Measurements from ENCODE around the gene CBLL1. TPM values are rescaled to one million over a fixed set of nuclear protein-coding genes. Genes with fewer than 3 reads are reported as not detected.
A peak's percentile ranks its signal among the peaks of the same experiment; 100 is the strongest.

The CBLL1 gene
- total and polyA plus RNA-seq, 8 donors: 3.5 to 15.3 (median 10.5) TPM

- Histone ChIP-seq H3K27ac (no peak overlapping the region), H3K4me3 (no peak overlapping the region), H3K4me1 (no peaks in the 10 kb centered on the region), H3K27me3 (no peaks in the 10 kb centered on the region), H3K9me3 (no peaks in the 10 kb centered on the region), H3K36me3 (no peaks in the 10 kb centered on the region)
- 73 to 82% methylated on average over 3 of the region's 3 CpGs for WGBS, 2 donors
- ATAC-seq (no peak), FAIRE-seq (no peak), DNase-seq (no peak)
- intact Hi-C loops (cut with DNase I): no loop called here
- TF ChIP-seq, protein P1, sequence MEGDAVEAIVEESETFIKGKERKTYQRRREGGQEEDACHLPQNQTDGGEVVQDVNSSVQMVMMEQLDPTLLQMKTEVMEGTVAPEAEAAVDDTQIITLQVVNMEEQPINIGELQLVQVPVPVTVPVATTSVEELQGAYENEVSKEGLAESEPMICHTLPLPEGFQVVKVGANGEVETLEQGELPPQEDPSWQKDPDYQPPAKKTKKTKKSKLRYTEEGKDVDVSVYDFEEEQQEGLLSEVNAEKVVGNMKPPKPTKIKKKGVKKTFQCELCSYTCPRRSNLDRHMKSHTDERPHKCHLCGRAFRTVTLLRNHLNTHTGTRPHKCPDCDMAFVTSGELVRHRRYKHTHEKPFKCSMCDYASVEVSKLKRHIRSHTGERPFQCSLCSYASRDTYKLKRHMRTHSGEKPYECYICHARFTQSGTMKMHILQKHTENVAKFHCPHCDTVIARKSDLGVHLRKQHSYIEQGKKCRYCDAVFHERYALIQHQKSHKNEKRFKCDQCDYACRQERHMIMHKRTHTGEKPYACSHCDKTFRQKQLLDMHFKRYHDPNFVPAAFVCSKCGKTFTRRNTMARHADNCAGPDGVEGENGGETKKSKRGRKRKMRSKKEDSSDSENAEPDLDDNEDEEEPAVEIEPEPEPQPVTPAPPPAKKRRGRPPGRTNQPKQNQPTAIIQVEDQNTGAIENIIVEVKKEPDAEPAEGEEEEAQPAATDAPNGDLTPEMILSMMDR (IDR thresholded peaks at IDR 0.05): no peak
Observed at GRCh38 chr7:107788662-107789061, 44.7 kb downstream of the CBLL1 start.

- WGBS, 2 donors: 85 to 91% methylated on average over 6 of the region's 6 CpGs
- intact Hi-C loops (cut with DNase I): no loop called here
Observed at GRCh38 chr7:107789647-107790046, 45.7 kb downstream of the CBLL1 start.

DNA sequence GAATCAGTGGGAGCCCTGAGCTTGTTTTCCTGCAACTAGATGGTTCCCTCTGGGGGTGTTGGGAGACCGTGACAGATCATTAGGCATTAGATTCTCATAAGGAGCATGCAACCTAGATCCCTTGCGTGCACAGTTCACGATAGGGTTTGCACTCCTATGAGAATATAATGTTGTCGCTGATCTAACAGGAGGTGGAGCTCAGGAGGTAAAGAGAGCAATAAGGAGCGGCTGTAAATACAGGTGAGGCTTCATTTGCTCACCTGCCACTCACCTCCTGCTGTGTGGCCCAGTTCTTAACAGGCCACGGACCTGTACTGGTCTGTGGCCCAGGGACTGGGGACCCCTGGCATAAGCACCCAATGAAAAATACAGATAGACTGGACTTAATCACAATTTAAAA is 48.4 kb downstream of the CBLL1 start:
- no peak overlapping the region for H3K4me3 ChIP-seq
- DNase-seq (no peak), FAIRE-seq (no peak), ATAC-seq (no peak)
- H3K27me3 ChIP-seq: no peaks in the 10 kb centered on the region
- no peaks in the 10 kb centered on the region for H3K4me1 ChIP-seq
- H3K36me3 ChIP-seq: no peaks in the 10 kb centered on the region
- H3K9me3 ChIP-seq: no peaks in the 10 kb centered on the region
- no peak overlapping the region for H3K27ac ChIP-seq
- WGBS, 2 donors: 85 to 91% methylated on average over 6 of the region's 6 CpGs
- TF ChIP-seq, protein P1 (IDR thresholded peaks at IDR 0.05): no peak
- intact Hi-C loops (cut with DNase I): no loop called here

More at GRCh38 chr7:107789647-107790046, 45.7 kb downstream of the CBLL1 start:
- no peak for FAIRE-seq
- ATAC-seq: no peak
- no peak for DNase-seq
- TF ChIP-seq, protein P1 (IDR thresholded peaks at IDR 0.05): no peak
- Histone ChIP-seq H3K36me3 (no peaks in the 10 kb centered on the region), H3K27me3 (no peaks in the 10 kb centered on the region), H3K4me3 (no peak overlapping the region), H3K9me3 (no peaks in the 10 kb centered on the region), H3K4me1 (no peaks in the 10 kb centered on the region), H3K27ac (no peak overlapping the region)

DNA sequence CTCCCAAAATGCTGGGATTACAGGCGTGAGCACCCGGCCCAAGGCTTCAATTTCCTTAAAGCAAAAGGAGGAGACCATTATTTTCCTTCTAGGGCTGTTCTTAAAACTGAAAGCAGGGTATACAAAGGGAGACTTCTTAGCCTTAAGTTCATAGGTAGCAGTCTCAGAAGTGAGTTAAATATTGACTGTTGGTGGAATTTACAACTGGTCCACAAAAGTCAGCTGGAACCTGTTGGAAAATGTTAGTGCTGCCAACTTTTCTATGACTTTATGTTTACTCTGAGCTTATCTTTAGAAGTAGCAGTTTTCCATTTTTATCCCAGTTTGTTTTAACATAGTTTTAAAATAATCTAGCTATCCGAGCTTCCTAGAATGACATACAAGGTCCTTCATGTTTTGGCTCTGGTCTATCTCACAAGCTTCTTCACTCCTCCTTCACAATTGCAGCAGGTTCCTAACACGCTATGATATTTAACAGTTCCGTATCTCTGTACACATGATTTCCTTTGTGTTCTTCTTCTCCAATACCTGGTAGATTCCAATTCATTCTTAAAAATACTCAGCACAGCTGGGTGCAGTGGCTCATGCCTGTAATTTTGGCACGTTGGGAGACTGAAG is 55.8 kb downstream of the CBLL1 start:
- H3K9me3 ChIP-seq: no peaks in the 10 kb centered on the region
- DNase-seq (peak in 2 of 6 donors; percentile 13 to 30), ATAC-seq (peak; percentile 95 to 98 (median 97)), FAIRE-seq (peak; percentile 94)
- H3K27me3 ChIP-seq: no peaks in the 10 kb centered on the region
- peaks cover 3 to 15% (median 6%) of the 10 kb centered on the region in 3 donors for H3K4me1 ChIP-seq
- H3K36me3 ChIP-seq: no peaks in the 10 kb centered on the region
- H3K4me3 ChIP-seq: no peak overlapping the region
- H3K27ac ChIP-seq: peak overlapping the region in 2 of 4 donors; percentile 6 to 63
- TF ChIP-seq, protein P1 (IDR thresholded peaks at IDR 0.05): no peak
- intact Hi-C loops (cut with DNase I): no loop called here
- 17 to 20% methylated on average over 6 of the region's 6 CpGs for WGBS, 2 donors

DNA sequence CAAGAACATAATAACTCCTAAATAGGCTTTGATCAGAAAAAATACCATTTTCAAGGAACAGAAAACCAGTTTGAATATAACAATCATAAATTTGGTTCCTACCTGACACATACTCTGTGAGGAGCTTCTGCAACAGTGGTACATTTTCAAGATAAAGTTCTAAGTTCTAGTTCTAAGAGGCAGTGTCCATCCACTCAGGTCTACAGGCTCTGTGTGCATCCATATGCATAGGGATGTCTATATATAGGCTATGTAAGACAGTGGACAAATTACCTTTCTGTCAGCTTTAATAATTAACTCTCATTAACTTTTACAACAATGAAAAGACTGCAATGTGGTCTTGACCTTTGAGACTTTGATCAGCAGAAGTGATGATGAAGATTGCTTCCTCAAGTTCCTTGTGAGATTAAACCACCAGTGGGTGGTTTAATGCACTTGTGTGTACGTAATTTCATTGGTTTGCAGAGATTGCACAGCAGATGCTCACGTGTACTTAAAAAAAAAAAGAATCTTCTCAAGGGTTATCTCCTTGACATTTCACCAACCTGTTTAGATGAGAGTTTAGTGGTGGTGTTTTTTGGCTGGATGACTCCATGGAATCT is 59.2 kb downstream of the CBLL1 start, which contains the start of gene SLC26A3:
Gene SLC26A3, minus strand, starts transcription at position 215 of the 602 bp plus-strand sequence. CDS start 8,714 bp downstream, outside the sequence.
- ATAC-seq (no peak), FAIRE-seq (no peak), DNase-seq (no peak)
- no peak within 1 kb of the TSS for H3K4me3 ChIP-seq
- H3K9me3 ChIP-seq: no peaks in the 10 kb centered on the region
- WGBS, 2 donors: 73 to 90% methylated on average over 2 of the region's 2 CpGs
- H3K27ac ChIP-seq: no peak within 1 kb of the TSS
- peaks cover 3 to 15% (median 6%) of the 10 kb centered on the region in 3 donors for H3K4me1 ChIP-seq
- intact Hi-C loops (cut with DNase I): no loop called here
- TF ChIP-seq, protein P1 (IDR thresholded peaks at IDR 0.05): no peak
- H3K36me3 ChIP-seq: no peaks in the 10 kb centered on the region
- no peaks in the 10 kb centered on the region for H3K27me3 ChIP-seq
